ENCODE results near the gene PRX. TPM values are rescaled to one million over a fixed set of nuclear protein-coding genes. Genes with fewer than 3 reads are reported as not detected.
A peak's percentile ranks its signal among the peaks of the same experiment; 100 is the strongest.

Gene PRX
- total RNA-seq, 2 experiments from 2014 or later: 1.0 to 1.4 TPM

DNA sequence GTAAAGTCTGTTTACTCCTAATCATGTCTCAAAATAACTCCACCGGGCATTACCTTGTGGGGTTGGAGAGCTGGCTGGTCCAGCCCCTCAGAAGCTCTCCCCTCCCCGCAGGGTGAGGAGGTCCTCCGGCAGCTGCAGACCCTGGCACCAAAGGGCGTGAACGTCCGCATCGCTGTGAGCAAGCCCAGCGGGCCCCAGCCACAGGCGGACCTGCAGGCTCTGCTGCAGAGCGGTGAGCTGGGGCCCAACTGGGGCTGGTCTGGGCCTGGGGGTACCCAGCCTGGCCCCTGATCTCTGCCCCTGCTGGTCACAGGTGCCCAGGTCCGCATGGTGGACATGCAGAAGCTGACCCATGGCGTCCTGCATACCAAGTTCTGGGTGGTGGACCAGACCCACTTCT, 43.4 kb downstream of the PRX start:
- CTCF ChIA-PET: no interaction called here
- ATAC-seq: no peak

DNA sequence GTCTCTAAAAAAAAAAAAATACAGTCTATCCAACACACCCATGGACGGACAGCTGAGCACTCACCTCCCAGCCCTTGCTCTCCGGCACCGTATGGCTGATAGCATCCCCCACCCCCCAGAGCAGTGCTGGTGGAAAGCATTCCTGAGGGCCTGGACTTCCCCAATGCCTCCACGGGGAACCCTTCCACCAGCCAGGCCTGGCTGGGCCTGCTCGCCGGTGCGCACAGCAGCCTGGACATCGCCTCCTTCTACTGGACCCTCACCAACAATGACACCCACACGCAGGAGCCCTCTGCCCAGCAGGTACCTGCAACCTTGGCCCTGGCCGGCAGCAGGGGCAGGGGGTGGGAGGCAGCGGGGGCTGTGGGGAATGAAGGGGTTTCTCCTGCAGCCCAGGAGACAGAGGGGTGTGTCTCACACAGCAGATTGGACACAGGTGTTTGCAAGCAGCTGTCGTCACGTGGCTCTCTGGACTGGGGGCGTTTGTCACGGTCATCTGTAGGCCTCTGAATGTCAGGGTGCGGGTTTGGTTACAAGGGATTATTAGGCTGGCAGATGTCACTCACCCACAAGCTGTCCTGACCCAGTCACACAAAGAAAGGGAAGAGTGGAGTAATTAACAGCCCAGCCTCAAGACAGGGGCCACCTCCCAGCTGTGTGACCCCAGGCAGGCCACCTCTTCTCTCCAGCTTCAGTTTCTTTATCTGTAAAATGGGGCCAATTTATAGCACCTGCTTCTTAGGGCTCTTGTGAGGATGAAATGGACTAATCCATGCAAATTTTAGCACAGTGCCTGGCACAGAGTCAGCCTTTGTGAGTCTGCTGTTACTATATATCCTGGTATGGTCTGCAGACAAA, 45.4 kb downstream of the PRX start:
- ChIA-PET POLR2A (no interaction called here), CTCF (interaction anchor here (0.8 kb wide), 1 partner anchor 48 kb away, joined by 3 read pairs; no protein-coding TSS in a partner anchor)
- no peaks in the 10 kb centered on the region for H3K27me3 Mint-ChIP-seq
- intact Hi-C loops (cut with DNase I, micrococcal nuclease): no loop called here
- H3K4me1 Mint-ChIP-seq: peaks cover 13% of the 10 kb centered on the region
- no peak overlapping the region for H3K4me3 Mint-ChIP-seq
- no peak overlapping the region for H3K27ac Mint-ChIP-seq
- DNase-seq (no peak), ATAC-seq (no peak)
- peaks cover 8% of the 10 kb centered on the region for H3K36me3 Mint-ChIP-seq (ENCODE audit: low read depth)
- H3K9me3 Mint-ChIP-seq (ENCODE audit: low read depth): no peaks in the 10 kb centered on the region

More for the DNA sequence above, 43.4 kb downstream of the PRX start:
- H3K27me3 Mint-ChIP-seq: no peaks in the 10 kb centered on the region
- no peaks in the 10 kb centered on the region for H3K9me3 Mint-ChIP-seq (ENCODE audit: low read depth)
- H3K36me3 Mint-ChIP-seq (ENCODE audit: low read depth): peaks cover 10% of the 10 kb centered on the region
- no peak for DNase-seq
- no peak overlapping the region for H3K4me3 Mint-ChIP-seq
- POLR2A ChIA-PET: no interaction called here
- peaks cover 9% of the 10 kb centered on the region for H3K4me1 Mint-ChIP-seq
- intact Hi-C loops (cut with DNase I, micrococcal nuclease): no loop called here
- H3K27ac Mint-ChIP-seq: no peak overlapping the region

DNA sequence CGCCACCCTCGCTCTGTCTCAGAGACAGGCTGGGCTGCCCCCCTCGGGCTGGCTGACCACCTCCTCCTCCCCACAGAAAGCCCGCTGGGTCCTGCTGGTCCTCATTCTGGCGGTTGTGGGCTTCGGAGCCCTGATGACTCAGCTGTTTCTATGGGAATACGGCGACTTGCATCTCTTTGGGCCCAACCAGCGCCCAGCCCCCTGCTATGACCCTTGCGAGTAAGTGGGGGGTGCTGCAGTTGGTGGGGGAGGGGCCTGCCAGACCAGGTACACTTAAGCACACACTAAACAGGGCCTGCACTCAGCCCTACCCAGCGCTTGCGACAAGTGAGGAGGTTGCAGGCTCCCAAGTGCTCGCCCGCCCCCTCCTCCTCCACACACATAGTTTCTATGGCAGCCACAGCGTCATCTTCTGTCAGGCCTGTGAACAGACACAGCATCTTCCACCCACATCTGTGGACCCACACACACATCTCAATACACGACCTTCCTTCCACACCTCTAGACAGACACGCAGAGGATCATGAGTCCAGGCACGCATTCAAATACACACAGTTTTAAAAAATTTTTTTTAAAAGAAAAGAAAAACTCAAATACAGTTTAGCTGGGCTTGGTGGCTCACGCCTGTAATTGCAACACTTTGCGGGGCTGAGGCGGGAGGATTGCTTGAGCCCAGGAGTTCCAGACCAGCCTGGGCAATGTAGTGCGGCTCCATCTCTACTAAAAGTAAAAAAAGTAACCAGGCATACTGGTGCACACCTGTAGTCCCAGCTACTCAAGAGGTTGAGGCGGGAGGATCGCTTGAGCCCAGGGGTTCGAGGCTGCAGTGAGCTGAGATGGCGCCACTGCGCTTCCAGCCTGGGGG, 46.2 kb downstream of the PRX start:
- Mint-ChIP-seq H3K36me3 (ENCODE audit: low read depth) (peaks cover 8% of the 10 kb centered on the region), H3K27me3 (no peaks in the 10 kb centered on the region), H3K27ac (no peak overlapping the region), H3K4me3 (no peak overlapping the region), H3K9me3 (ENCODE audit: low read depth) (no peaks in the 10 kb centered on the region), H3K4me1 (peaks cover 13% of the 10 kb centered on the region)
- DNase-seq (no peak), ATAC-seq (no peak)
- CTCF ChIA-PET: interaction anchor here (0.8 to 1.0 kb wide), 2 partner anchors 9 to 49 kb away, joined by 3 read pairs; no protein-coding TSS in a partner anchor
- POLR2A ChIA-PET: no interaction called here
- intact Hi-C loops (cut with DNase I, micrococcal nuclease): no loop called here

DNA sequence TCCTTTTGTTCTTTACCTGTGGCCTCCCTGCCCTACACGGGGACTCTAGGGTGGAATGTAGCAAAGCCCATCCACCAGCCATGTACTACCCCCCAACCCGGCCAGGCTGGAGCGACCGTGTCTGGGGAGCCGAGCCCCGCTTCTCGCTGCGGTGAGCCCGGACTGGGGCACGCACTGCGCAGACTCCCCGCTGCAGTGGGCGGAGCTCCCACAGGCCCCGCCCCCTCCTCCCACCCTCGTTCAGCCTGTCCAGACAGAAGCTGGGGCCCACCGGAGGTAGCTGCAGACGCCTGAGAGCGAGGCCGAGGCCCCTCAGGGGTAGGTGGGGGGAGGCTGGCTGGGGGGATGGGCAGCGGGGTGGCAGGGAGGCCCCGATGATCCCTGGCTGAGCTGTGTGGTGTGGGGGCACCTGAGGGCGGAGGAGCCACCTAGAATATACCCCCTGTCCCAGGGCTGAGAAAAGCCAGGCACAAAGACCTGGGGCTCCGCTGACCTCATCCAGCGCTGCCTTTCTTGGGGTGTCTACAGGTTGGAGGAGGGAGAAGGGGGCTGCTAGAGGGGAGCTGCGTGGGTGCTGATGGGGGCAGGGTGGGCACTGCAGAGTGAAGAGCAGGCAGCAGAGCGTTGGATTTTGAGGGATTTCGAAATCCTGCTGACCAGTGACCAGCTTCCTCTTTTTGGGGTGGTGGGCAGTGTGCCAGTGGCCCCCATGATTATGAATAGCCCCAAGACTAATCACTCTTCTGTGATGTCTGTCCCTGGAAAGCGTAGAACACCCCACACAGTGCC, 47.4 kb downstream of the PRX start:
- H3K27ac Mint-ChIP-seq: no peak overlapping the region
- DNase-seq (peak; percentile 79), ATAC-seq (peak; percentile 97)
- no peaks in the 10 kb centered on the region for H3K27me3 Mint-ChIP-seq
- ChIA-PET CTCF (interaction anchor here (1.0 kb wide), 1 partner anchor 8 kb away, joined by 3 read pairs; no protein-coding TSS in a partner anchor), POLR2A (no interaction called here)
- H3K4me1 Mint-ChIP-seq: peaks cover 13% of the 10 kb centered on the region
- H3K4me3 Mint-ChIP-seq: peak overlapping the region; percentile 59
- H3K9me3 Mint-ChIP-seq (ENCODE audit: low read depth): no peaks in the 10 kb centered on the region
- H3K36me3 Mint-ChIP-seq (ENCODE audit: low read depth): peaks cover 8% of the 10 kb centered on the region
- intact Hi-C loops (cut with DNase I, micrococcal nuclease): loop anchor here in 1 of 2 experiments (1.0 kb wide), 1 partner anchor 18 kb away; the partner anchor contains the start of genes C19orf47 and PLD3

DNA sequence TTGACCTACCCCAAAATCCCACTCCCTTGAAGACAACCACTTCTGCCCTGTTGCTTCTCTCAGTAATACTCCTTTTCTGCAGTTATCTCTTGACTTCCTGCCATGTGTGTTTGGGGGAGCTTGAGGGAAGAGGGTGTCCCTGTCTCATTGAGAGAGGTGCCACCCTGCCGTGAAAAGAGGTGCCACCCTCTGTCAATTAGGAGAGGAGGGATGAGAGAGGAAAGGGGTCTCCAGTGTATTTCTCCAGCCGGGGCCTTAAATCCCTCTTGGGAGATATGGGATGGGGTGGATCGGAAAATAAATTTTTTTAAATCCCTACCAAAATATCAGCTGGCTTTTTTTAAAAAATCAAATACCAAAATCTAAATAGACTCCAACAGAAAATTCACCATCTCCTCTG, 48.2 kb downstream of the PRX start:
- no peak for DNase-seq
- CTCF ChIA-PET: no interaction called here
- intact Hi-C loops (cut with DNase I, micrococcal nuclease): loop anchor here in 1 of 2 experiments (1.0 kb wide), 1 partner anchor 17 kb away; the partner anchor contains the start of genes C19orf47 and PLD3
- Mint-ChIP-seq H3K36me3 (ENCODE audit: low read depth) (peaks cover 3% of the 10 kb centered on the region), H3K4me1 (peaks cover 13% of the 10 kb centered on the region), H3K27ac (no peak overlapping the region), H3K9me3 (ENCODE audit: low read depth) (no peaks in the 10 kb centered on the region), H3K27me3 (no peaks in the 10 kb centered on the region), H3K4me3 (peak overlapping the region; percentile 59)
- POLR2A ChIA-PET: no interaction called here
- ATAC-seq: no peak

DNA sequence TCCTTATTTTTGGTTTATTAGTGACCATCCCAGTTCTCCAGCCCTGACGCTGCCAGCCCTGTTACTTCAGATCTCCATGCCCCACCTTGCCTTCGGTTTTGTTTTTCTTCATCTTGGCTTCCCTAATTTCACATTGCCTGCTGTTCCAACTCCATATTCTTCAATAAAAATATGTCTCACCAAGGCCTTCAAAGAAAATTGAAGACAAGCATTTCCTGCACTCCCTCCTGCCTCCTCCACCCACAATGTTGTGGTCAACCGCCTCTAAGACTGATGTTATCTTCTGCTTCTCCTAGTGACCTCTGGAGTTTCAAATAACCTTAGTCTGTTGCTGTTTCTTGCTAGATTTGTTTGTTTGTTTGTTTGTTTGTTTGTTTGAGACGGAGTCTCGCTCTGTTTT, 50.1 kb downstream of the PRX start:
- ChIA-PET POLR2A (no interaction called here), CTCF (interaction anchor here (1.5 kb wide), 1 partner anchor 101 kb away, joined by 3 read pairs; no protein-coding TSS in a partner anchor)
- DNase-seq: no peak
- H3K4me3 Mint-ChIP-seq: no peak overlapping the region
- H3K36me3 Mint-ChIP-seq (ENCODE audit: low read depth): peaks cover 2% of the 10 kb centered on the region
- no peaks in the 10 kb centered on the region for H3K9me3 Mint-ChIP-seq (ENCODE audit: low read depth)
- ATAC-seq: no peak
- intact Hi-C loops (cut with DNase I, micrococcal nuclease): no loop called here
- H3K4me1 Mint-ChIP-seq: peaks cover 13% of the 10 kb centered on the region
- H3K27me3 Mint-ChIP-seq: no peaks in the 10 kb centered on the region
- H3K27ac Mint-ChIP-seq: no peak overlapping the region

DNA sequence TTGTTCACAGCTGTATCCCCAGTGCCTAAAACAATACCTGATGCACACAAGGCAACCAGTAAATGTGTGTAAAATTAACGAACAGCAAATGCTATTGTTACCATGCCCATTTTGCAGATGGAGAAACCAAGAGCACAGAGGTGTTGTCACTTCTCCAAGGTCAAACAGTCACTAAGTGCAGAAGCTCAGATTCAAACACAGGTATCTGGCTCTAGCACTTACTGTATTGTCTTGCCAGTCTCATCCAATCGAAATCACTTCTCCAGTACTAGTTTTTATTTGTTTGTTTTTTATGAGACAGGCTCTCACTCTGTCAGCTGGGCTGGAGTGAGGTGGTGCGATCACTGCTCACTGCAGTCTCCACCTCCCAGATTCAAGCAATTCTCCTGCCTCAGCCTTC, 51.0 kb downstream of the PRX start:
- H3K4me1 Mint-ChIP-seq: peaks cover 13% of the 10 kb centered on the region
- CTCF ChIA-PET: no interaction called here

DNA sequence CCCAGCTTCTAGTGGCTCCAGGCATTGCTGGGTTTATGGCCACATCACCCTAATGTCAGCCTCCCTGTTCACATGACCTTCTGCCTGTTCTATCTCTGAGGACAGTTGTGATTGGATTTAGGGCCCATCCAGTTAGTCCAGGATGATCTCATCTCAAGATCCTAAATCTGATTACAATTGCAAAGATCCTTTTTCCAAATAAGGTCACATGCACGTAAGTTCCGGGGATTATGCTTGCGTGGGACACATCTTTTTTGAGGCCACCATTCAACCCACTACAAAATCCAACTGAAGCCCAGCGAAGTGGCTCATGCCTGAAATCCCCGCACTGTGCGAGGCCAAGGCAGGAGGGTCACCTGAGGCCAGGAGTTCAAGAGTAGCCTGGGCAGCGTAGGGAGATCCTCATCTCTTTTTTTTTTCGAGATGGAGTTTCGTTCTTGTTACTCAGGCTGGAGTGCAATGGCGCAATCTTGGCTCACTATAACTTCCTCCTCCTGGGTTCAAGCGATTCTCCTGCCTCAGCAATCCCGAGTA, 52.4 kb downstream of the PRX start:
- Mint-ChIP-seq H3K36me3 (ENCODE audit: low read depth) (no peaks in the 10 kb centered on the region), H3K27me3 (no peaks in the 10 kb centered on the region), H3K9me3 (ENCODE audit: low read depth) (no peaks in the 10 kb centered on the region), H3K27ac (no peak overlapping the region), H3K4me3 (no peak overlapping the region), H3K4me1 (peaks cover 19% of the 10 kb centered on the region)
- intact Hi-C loops (cut with DNase I, micrococcal nuclease): no loop called here
- DNase-seq: no peak
- ATAC-seq: no peak
- CTCF ChIA-PET: no interaction called here
- POLR2A ChIA-PET: no interaction called here

More for the DNA sequence above, 51.0 kb downstream of the PRX start:
- intact Hi-C loops (cut with DNase I, micrococcal nuclease): no loop called here
- DNase-seq (no peak), ATAC-seq (no peak)
- peaks cover 2% of the 10 kb centered on the region for H3K36me3 Mint-ChIP-seq (ENCODE audit: low read depth)
- H3K4me3 Mint-ChIP-seq: no peak overlapping the region
- H3K27me3 Mint-ChIP-seq: no peaks in the 10 kb centered on the region
- no peak overlapping the region for H3K27ac Mint-ChIP-seq
- H3K9me3 Mint-ChIP-seq (ENCODE audit: low read depth): no peaks in the 10 kb centered on the region
- POLR2A ChIA-PET: no interaction called here

DNA sequence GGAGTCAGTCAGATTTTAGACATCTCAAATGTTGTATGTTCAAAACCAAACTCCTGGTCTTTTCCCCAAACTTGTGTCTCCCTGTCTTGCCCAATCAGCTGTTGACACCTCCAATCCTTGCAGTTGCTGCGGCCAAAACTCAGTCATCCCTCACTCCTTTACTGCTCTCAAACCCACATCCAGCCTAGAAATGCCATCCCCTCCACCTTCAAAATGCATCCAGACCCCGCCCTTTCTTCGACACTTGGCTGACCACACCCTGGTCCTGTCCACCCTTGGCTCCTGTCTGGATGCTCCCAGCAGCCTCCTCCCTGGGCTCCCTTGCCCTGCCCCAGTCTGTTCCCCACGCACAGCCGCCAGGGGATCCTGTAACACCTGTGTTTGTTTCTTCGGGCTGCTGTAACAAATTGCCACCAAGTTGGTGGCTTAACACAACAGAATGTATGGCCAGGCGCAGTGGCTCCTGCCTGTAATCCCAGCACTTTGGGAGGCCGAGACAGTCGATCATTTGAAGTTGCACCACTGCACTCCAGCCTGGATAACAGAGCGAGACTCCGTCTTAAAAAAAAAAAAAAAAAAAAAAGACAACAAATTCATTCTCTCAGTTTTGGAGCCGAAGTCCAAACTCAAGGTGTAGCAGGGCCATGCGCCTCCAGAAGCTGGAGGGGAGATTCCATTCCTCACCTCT, 53.0 kb downstream of the PRX start:
- ChIA-PET CTCF (no interaction called here), POLR2A (no interaction called here)
- intact Hi-C loops (cut with DNase I, micrococcal nuclease): no loop called here
- Mint-ChIP-seq H3K36me3 (ENCODE audit: low read depth) (no peaks in the 10 kb centered on the region), H3K4me1 (peaks cover 17% of the 10 kb centered on the region), H3K27me3 (no peaks in the 10 kb centered on the region), H3K9me3 (ENCODE audit: low read depth) (no peaks in the 10 kb centered on the region), H3K27ac (no peak overlapping the region), H3K4me3 (no peak overlapping the region)
- DNase-seq (no peak), ATAC-seq (no peak)

DNA sequence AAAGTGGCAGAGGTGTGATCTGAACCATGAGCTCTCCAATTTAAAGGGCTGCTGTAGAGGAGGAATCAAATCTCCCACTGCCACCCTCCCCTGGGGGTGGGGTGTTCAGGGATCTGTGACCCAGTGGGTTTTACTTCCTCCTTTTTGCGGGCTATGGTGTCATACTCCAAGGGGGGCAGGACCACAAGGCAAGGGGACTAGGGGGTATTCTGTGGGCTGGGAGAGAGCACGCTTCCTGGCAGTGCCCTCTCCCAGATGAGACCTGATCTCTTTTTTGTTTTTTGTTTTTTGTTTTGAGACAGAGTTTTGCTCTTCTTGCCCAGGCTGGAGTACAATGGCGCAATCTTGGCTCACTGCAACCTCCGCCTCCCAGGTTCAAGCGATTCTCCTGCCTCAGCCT, 54.4 kb downstream of the PRX start:
- no peaks in the 10 kb centered on the region for H3K27me3 Mint-ChIP-seq
- peaks cover 13% of the 10 kb centered on the region for H3K4me1 Mint-ChIP-seq
- H3K9me3 Mint-ChIP-seq (ENCODE audit: low read depth): no peaks in the 10 kb centered on the region
- ATAC-seq (no peak), DNase-seq (no peak)
- intact Hi-C loops (cut with DNase I, micrococcal nuclease): no loop called here
- H3K36me3 Mint-ChIP-seq (ENCODE audit: low read depth): no peaks in the 10 kb centered on the region
- no peak overlapping the region for H3K4me3 Mint-ChIP-seq
- ChIA-PET CTCF (no interaction called here), POLR2A (no interaction called here)
- no peak overlapping the region for H3K27ac Mint-ChIP-seq
